Measurements from ENCODE around the gene C1orf116.

GRCh38 chr1:207021876-207022596 is 10.5 kb downstream of the C1orf116 start:
- TF ChIP-seq CTCF (conservative IDR thresholded peaks at IDR 0.05; ENCODE audit: low read depth, low read length) = no peak
- no peak for TF ChIP-seq EZH2 (IDR thresholded peaks at IDR 0.05; ENCODE audit: borderline replicate concordance, low read depth, low read length, poor library complexity, severe bottlenecking)

Data from A673 (cell line).